ENCODE measurements around the gene RTP5. TPM values are rescaled to one million over a fixed set of nuclear protein-coding genes. Genes with fewer than 3 reads are reported as not detected.

The RTP5 gene
- total and polyA plus RNA-seq, 8 donors, result 0.10 TPM; not detected in 7

DNA sequence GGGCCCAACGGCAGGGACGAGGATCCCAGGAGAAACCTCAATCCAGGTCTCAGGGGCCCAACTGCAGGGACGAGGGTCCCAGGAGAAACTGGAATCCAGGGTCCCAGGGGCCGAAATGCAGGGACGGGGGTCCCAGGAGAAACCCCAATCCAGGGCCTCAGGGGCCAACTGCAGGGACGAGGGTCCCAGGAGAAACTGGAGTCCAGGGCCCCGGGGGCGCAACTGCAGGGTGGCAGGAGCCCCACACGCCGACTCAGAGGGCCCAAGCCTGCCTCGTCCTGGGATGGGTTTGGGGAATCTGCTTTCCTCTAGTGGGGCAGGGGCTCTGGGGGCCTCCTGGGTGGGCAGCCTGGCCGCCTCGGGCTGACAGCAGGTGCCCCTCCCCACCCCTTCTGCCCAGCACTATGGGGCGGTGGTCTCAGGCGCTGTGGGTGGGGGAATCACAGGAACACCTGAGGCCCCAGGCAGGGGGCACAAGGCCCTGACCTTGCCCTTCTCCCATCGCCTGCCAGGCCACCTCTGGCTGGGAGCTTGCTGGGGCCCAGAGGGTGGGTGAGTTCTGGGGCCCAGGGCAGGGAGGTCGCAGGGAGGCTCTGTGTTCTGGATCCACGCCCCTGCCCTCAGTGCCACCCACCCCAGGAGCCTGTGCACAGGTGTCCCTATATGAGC lies 7.1 kb downstream of the RTP5 start:
- Histone ChIP-seq H3K4me3 (no peak overlapping the region), H3K36me3 (no peaks in the 10 kb centered on the region), H3K27ac (no peak overlapping the region), H3K9me3 (no peaks in the 10 kb centered on the region), H3K27me3 (peaks cover 0 to 4% of the 10 kb centered on the region in 2 donors), H3K4me1 (peaks cover 0 to 10% of the 10 kb centered on the region in 2 donors)
- TF ChIP-seq, protein P1, sequence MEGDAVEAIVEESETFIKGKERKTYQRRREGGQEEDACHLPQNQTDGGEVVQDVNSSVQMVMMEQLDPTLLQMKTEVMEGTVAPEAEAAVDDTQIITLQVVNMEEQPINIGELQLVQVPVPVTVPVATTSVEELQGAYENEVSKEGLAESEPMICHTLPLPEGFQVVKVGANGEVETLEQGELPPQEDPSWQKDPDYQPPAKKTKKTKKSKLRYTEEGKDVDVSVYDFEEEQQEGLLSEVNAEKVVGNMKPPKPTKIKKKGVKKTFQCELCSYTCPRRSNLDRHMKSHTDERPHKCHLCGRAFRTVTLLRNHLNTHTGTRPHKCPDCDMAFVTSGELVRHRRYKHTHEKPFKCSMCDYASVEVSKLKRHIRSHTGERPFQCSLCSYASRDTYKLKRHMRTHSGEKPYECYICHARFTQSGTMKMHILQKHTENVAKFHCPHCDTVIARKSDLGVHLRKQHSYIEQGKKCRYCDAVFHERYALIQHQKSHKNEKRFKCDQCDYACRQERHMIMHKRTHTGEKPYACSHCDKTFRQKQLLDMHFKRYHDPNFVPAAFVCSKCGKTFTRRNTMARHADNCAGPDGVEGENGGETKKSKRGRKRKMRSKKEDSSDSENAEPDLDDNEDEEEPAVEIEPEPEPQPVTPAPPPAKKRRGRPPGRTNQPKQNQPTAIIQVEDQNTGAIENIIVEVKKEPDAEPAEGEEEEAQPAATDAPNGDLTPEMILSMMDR (IDR thresholded peaks at IDR 0.05), result no peak
- ATAC-seq (no peak), DNase-seq (peak in 1 of 4 donors; percentile 66)
- intact Hi-C loops (cut with DNase I), result loop anchor here in 1 of 2 donors (10.0 kb wide), 1 partner anchor 142 kb away; the partner anchor contains the start of gene D2HGDH

DNA sequence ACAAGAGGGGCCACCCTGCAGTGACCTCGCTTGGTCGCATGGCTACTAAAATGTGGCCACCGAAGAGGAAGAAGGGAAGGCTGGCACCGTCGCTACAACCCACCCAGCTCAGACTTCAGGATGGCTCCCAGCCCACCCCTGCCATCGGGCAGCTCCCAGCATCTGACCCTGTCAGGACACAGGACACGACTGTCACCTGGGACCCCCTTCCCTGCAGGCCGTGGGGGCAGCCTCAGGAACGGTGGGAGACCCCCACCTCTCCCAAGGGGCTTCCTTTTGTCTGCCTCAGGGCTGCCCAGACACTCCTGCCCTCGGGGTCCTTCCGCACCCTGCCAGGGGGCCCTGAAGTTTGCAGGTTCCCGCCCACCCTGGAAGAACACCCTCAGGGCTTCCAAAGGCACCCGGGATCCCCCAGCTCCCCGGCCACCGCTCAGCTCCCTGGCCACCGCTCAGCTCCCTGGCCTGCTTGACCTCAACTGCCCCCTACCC lies 7.7 kb downstream of the RTP5 start:
- H3K36me3 ChIP-seq, result no peaks in the 10 kb centered on the region
- ATAC-seq (no peak), DNase-seq (peak in 1 of 4 donors; percentile 62)
- H3K27ac ChIP-seq, result no peak overlapping the region
- no peaks in the 10 kb centered on the region for H3K27me3 ChIP-seq
- no peaks in the 10 kb centered on the region for H3K9me3 ChIP-seq
- peaks cover 5 to 15% of the 10 kb centered on the region in 2 donors for H3K4me1 ChIP-seq
- intact Hi-C loops (cut with DNase I), result loop anchor here in 1 of 2 donors (10.0 kb wide), 1 partner anchor 142 kb away; the partner anchor contains the start of gene D2HGDH
- no peak overlapping the region for H3K4me3 ChIP-seq
- TF ChIP-seq, protein P1 (IDR thresholded peaks at IDR 0.05), result no peak

DNA sequence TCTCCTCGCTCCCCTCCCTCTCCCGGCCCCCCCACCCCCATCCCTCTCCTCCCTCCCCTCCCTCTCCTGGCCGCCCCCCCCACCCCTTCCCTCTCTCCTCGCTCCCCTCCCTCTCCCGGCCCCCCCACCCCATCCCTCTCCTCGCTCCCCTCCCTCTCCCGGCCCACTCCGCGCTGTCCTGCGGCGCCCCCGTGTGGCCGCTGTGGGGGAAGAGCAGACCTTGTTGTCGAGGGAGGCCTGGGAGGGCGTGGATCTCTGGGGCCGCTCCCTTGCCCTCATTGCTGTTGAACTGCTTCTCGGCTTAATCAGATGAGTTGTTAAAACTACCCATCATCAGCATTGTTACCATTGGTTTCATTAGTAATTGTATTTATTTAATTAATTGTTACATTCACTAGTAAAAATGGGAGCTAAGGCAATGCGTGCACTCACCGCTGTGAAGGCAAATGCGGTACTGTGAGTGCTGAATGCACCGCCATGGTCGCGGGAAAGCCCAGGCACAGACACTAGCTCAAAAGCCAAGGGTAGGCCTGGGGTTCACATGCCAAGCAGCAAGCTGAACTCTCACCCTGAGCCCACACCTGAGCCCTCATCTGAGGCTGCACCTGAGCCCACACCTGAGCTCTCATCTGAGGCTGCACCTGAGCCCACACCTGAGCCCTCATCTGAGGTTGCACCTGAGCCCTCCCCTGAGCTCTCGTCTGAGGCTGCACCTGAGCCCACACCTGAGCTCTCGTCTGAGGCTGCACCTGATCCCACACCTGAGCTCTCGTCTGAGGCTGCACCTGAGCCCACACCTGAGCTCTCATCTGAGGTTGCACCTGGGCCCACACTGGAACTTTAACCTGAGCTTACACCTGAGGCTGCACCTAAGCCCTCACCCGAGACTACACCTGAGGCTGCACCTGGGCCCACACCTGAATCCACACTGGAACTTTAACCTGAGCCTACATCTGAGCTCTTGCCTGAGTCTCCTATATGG lies 8.8 kb downstream of the RTP5 start:
- TF ChIP-seq, protein P1 (IDR thresholded peaks at IDR 0.05), result peak; percentile 51 to 58
- H3K27ac ChIP-seq, result no peak overlapping the region
- peaks cover 9 to 19% of the 10 kb centered on the region in 2 donors for H3K4me1 ChIP-seq
- no peak overlapping the region for H3K4me3 ChIP-seq
- H3K9me3 ChIP-seq, result no peaks in the 10 kb centered on the region
- intact Hi-C loops (cut with DNase I), result loop anchor here in 1 of 2 donors (10.0 kb wide), 1 partner anchor 143 kb away; the partner anchor contains the start of gene D2HGDH
- H3K27me3 ChIP-seq, result no peaks in the 10 kb centered on the region
- DNase-seq (peak in 2 of 4 donors; percentile 80 to 91), ATAC-seq (peak; percentile 25)
- no peaks in the 10 kb centered on the region for H3K36me3 ChIP-seq

DNA sequence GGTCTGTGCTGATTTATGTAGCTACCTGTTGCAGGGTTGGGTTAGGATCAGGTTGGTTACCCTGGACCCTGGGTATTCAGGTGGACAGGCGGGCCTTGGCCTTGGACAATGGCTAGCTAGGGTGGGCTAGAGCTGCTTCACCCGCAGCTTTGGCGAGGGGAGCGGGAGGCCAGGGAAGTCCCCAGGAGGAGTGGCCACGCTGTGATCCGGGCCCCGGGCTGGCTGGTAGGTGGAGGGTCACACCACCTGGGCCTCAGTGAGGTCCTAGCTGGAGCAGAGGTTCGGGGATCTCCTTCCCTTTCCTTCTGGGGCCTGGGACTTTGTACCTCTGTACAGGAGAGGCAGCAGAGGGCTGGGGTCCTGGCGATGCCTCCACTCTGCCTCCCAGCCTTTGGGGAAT lies 9.8 kb downstream of the RTP5 start:
- intact Hi-C loops (cut with DNase I), result loop anchor here in 1 of 2 donors (10.0 kb wide), 1 partner anchor 145 kb away; the partner anchor contains the start of gene D2HGDH
- Histone ChIP-seq H3K9me3 (no peaks in the 10 kb centered on the region), H3K27ac (no peak overlapping the region), H3K4me3 (no peak overlapping the region), H3K4me1 (peaks cover 9 to 19% of the 10 kb centered on the region in 2 donors), H3K27me3 (no peaks in the 10 kb centered on the region), H3K36me3 (no peaks in the 10 kb centered on the region)
- peak in 1 of 4 donors; percentile 67 for DNase-seq
- TF ChIP-seq, protein P1 (IDR thresholded peaks at IDR 0.05), result no peak
- ATAC-seq, result no peak

Data from left lung (tissue), 10 donors.